B cell (primary cell): ENCODE data around the gene HSD11B2. TPM values are rescaled to one million over a fixed set of nuclear protein-coding genes. Genes with fewer than 3 reads are reported as not detected.

Source experiments
- ATAC-seq: fragments of 200-7000 bp; cut with Tn5 transposase; one replicate; pipeline ENCODE4 v1.10.0; 2021; ENCODE audit warnings: low read depth, mild to moderate bottlenecking, moderate number of reproducible peaks, moderate library complexity
- CTCF ChIA-PET: fragments of 350-600 bp; sonication (Branson Sonifier 250); formaldehyde crosslinking; loops from one replicate; lab custom pipeline; 2021; ENCODE audit warnings: antibody characterized with exemption, inconsistent platforms; lab: Charles Lee
- POLR2A ChIA-PET: fragments of 350-600 bp; sonication (Branson Sonifier 250); formaldehyde crosslinking; loops from one replicate; lab custom pipeline; 2021; ENCODE audit warnings: antibody characterized with exemption; lab: Charles Lee
- DNase-seq: peaks from one replicate; pipeline ENCODE4 v3.0.0; 2013
- H2AFZ ChIP-seq: 2 replicates; pipeline ENCODE4 v1.6.1; 2012; ENCODE audit warnings: mild to moderate bottlenecking, low read depth, low read length; ENCODE audit not compliant: insufficient read depth, poor library complexity, severe bottlenecking
- H3K27ac ChIP-seq, 2 donors: 1 replicate in 1 of 2; 2 replicates in 1 of 2; pipeline ENCODE4 v1.5.1; 2012 to 2013; ENCODE audit warnings: low read length in 2 of 2, mild to moderate bottlenecking in 2 of 2, moderate library complexity in 1 of 2
- H3K27me3 ChIP-seq, 4 experiments: fragments of 200-600 bp in 1 of 4; sonication (generic) in 1 of 4; replicated peaks in 1 of 4; 1 replicate in 2 of 4; 2 replicates in 2 of 4; pipeline versions ENCODE4 v1.6.1 to v1.7.0; 2013 to 2016; ENCODE audit warnings: low read length in 3 of 4, mild to moderate bottlenecking in 2 of 4, mixed read lengths in 1 of 4, moderate library complexity in 1 of 4; ENCODE audit not compliant: insufficient read depth in 4 of 4, control insufficient read depth in 3 of 4; ENCODE audit errors: control extremely low read depth in 1 of 4
- H3K36me3 ChIP-seq, 2 experiments: replicated peaks in 1 of 2; 1 replicate in 1 of 2; 2 replicates in 1 of 2; pipeline versions ENCODE4 v1.6.1 to v1.7.1; 2013; ENCODE audit warnings: low read length in 1 of 2; ENCODE audit not compliant: insufficient read depth in 2 of 2, control insufficient read depth in 1 of 2; ENCODE audit errors: control extremely low read depth in 1 of 2, extremely low read depth in 1 of 2
- H3K4me1 ChIP-seq, 2 donors: fragments of 200-600 bp in 1 of 2; sonication (generic) in 1 of 2; 1 replicate in 1 of 2; 2 replicates in 1 of 2; pipeline versions ENCODE4 v1.5.1 to v1.6.1; 2013 to 2017; ENCODE audit warnings: low read length in 2 of 2; ENCODE audit not compliant: control insufficient read depth in 2 of 2, insufficient read depth in 2 of 2
- H3K4me2 ChIP-seq: replicated peaks from 2 replicates; pipeline ENCODE3; 2012; ENCODE audit warnings: mild to moderate bottlenecking, low read depth, low read length; ENCODE audit not compliant: poor library complexity, severe bottlenecking
- H3K4me3 ChIP-seq, 5 experiments: fragments of 200-600 bp in 1 of 5; sonication (generic) in 1 of 5; 1 replicate in 3 of 5; 2 replicates in 2 of 5; pipeline versions ENCODE4 v1.5.1 to v1.7.0; 2011 to 2016; ENCODE audit warnings: low read length in 4 of 5, mild to moderate bottlenecking in 4 of 5, low read depth in 2 of 5, control low read depth in 1 of 5, moderate library complexity in 1 of 5; ENCODE audit not compliant: insufficient read depth in 1 of 5; ENCODE audit errors: control extremely low read depth in 1 of 5, extremely low read depth in 1 of 5
- H3K79me2 ChIP-seq: fragments of 200-600 bp; sonication (generic); one replicate; pipeline ENCODE4 v1.6.0; 2016; ENCODE audit warnings: low read length; ENCODE audit not compliant: control insufficient read depth, insufficient read depth
- H3K9ac ChIP-seq: fragments of 200-600 bp; sonication (generic); 2 replicates; pipeline ENCODE4 v1.6.1; 2017; ENCODE audit warnings: mild to moderate bottlenecking, low read length, moderate library complexity
- H3K9me3 ChIP-seq, 3 donors: one replicate each; pipeline versions ENCODE4 v1.6.1 to v1.7.1; 2013; ENCODE audit warnings: low read length in 2 of 3; ENCODE audit not compliant: control insufficient read depth in 2 of 3, insufficient read depth in 1 of 3; ENCODE audit errors: control extremely low read depth in 1 of 3
- H4K20me1 ChIP-seq: 2 replicates; pipeline ENCODE4 v1.6.0; 2012; ENCODE audit warnings: mild to moderate bottlenecking, low read length; ENCODE audit not compliant: insufficient read depth, control insufficient read depth, poor library complexity, severe bottlenecking
- H3K27ac Mint-ChIP-seq: one replicate; pipeline ENCODE4 v1.8.0; 2021; ENCODE audit warnings: mixed read lengths
- H3K27me3 Mint-ChIP-seq: one replicate; pipeline ENCODE4 v1.8.0; 2021; ENCODE audit warnings: mixed read lengths
- H3K4me1 Mint-ChIP-seq: one replicate; pipeline ENCODE4 v1.8.0; 2021; ENCODE audit warnings: mixed read lengths
- H3K4me3 Mint-ChIP-seq: one replicate; pipeline ENCODE4 v1.8.0; 2021; ENCODE audit warnings: mixed read lengths
- H3K9me3 Mint-ChIP-seq: one replicate; pipeline ENCODE4 v1.8.0; 2022; ENCODE audit warnings: mixed read lengths; ENCODE audit not compliant: insufficient read depth
- CTCF ChIP-seq: fragments of 200-600 bp; IDR thresholded peaks from one replicate; pipeline ENCODE4 v1.8.0; 2022; ENCODE audit warnings: antibody characterized with exemption, mild to moderate bottlenecking
- EZH2 ChIP-seq: IDR thresholded peaks from 2 replicates; pipeline ENCODE4 v1.6.1; 2012; ENCODE audit warnings: borderline replicate concordance, low read depth, mild to moderate bottlenecking, moderate library complexity, low read length; ENCODE audit not compliant: insufficient read depth, poor library complexity, severe bottlenecking
- WGBS: methylation state at CpG from one replicate; pipeline ENCODE4 v1.1.5; 2013; ENCODE audit warnings: missing lambda C conversion rate; ENCODE audit not compliant: insufficient coverage; 5-methylcytosine and 5-hydroxymethylcytosine counted together
- intact Hi-C: fragments of 100-400 bp; cut with micrococcal nuclease; formaldehyde crosslinking; loops from one replicate; pipeline ENCODE4 v1.10.0; 2022
- polyA plus RNA-seq: library from polyadenylated mRNA; depleted of rRNA; stranded (reverse); fragments of >200 nt; gene quantifications from 2 replicates; pipeline ENCODE4 v1.2.3, GENCODE V29; 2012
- total RNA-seq, 2 donors: library from RNA; stranded (reverse); fragments of 120-200 nt in 1 of 2; gene quantifications; 1 replicate in 1 of 2; 2 replicates in 1 of 2; pipeline versions ENCODE4 v1.2.3 to v1.2.4, GENCODE V29; 2013 to 2022

HSD11B2 gene
- total and polyA plus RNA-seq, 2 donors (not counting 1 experiment from before 2014, with no cell fraction given): 0.09 TPM; not detected in 1

GRCh38 chr16:67438098-67438791 lies 7.3 kb downstream of the HSD11B2 start:
- Histone ChIP-seq H3K27ac (no peak overlapping the region), H3K9me3 (no peaks in the 10 kb centered on the region), H3K79me2 (no peaks in the 10 kb centered on the region), H3K27me3 (no peaks in the 10 kb centered on the region), H3K9ac (no peak overlapping the region), H2AFZ (no peak overlapping the region), H3K4me2 (no peak overlapping the region), H3K4me1 (peaks cover 7 to 14% of the 10 kb centered on the region in 2 donors), H4K20me1 (peaks cover 19% of the 10 kb centered on the region), H3K36me3 (peaks cover 0 to 53% of the 10 kb centered on the region in 2 experiments), H3K4me3 (no peak overlapping the region)
- DNase-seq: no peak
- Mint-ChIP-seq H3K9me3 (no peaks in the 10 kb centered on the region), H3K4me1 (peaks cover 20% of the 10 kb centered on the region), H3K4me3 (no peak overlapping the region), H3K27me3 (no peaks in the 10 kb centered on the region), H3K27ac (no peak overlapping the region)
- POLR2A ChIA-PET: no interaction called here
- CTCF ChIA-PET: interaction anchor here (1.0 to 1.3 kb wide), 2 partner anchors 10 to 27 kb away, joined by 4 read pairs; no protein-coding TSS in a partner anchor
- WGBS: 93% methylated on average over 12 of the region's 20 CpGs
- intact Hi-C loops: no loop called here
- ATAC-seq: no peak
- TF ChIP-seq CTCF (no peak), EZH2 (no peak)

GRCh38 chr16:67438824-67439393 lies 8.0 kb downstream of the HSD11B2 start:
- no peak overlapping the region for H3K27ac ChIP-seq
- peaks cover 18% of the 10 kb centered on the region for H3K4me1 Mint-ChIP-seq

More at GRCh38 chr16:67438824-67439393, 8.0 kb downstream of the HSD11B2 start:
- H3K9me3 Mint-ChIP-seq: no peaks in the 10 kb centered on the region
- Histone ChIP-seq H3K9ac (no peak overlapping the region), H3K27me3 (no peaks in the 10 kb centered on the region), H3K4me1 (peaks cover 7 to 14% of the 10 kb centered on the region in 2 donors), H2AFZ (no peak overlapping the region), H4K20me1 (peaks cover 23% of the 10 kb centered on the region), H3K9me3 (no peaks in the 10 kb centered on the region), H3K36me3 (peaks cover 0 to 59% of the 10 kb centered on the region in 2 experiments), H3K4me2 (no peak overlapping the region), H3K4me3 (no peak overlapping the region), H3K79me2 (no peaks in the 10 kb centered on the region)
- H3K27ac Mint-ChIP-seq: no peak overlapping the region
- ChIA-PET CTCF (interaction anchor here (1.0 to 1.3 kb wide), 2 partner anchors 10 to 27 kb away, joined by 4 read pairs; no protein-coding TSS in a partner anchor), POLR2A (no interaction called here)
- H3K4me3 Mint-ChIP-seq: no peak overlapping the region
- no peak for TF ChIP-seq EZH2
- TF ChIP-seq CTCF: no peak
- no peaks in the 10 kb centered on the region for H3K27me3 Mint-ChIP-seq
- intact Hi-C loops: no loop called here
- 99% methylated on average over 19 of the region's 19 CpGs for WGBS
- no peak for ATAC-seq
- DNase-seq: no peak
